Large intestine (tissue), 3 donors: ENCODE results near the gene OSGEPL1. TPM values are rescaled to one million over a fixed set of nuclear protein-coding genes. Genes with fewer than 3 reads are reported as not detected.

Experiments
- DNase-seq, 2 donors: peaks; one replicate each; pipeline versions ENCODE4 v3.0.0 to v3.0.0-alpha.2; 2013
- H3K27ac ChIP-seq: one replicate; pipeline ENCODE4 v1.5.1; 2013; ENCODE audit warnings: low read length
- H3K27me3 ChIP-seq: 2 replicates; pipeline ENCODE4 v1.6.1; 2013; ENCODE audit warnings: low read length; ENCODE audit not compliant: control insufficient read depth, insufficient read depth
- H3K36me3 ChIP-seq: 2 replicates; pipeline ENCODE4 v1.6.1; 2013; ENCODE audit warnings: low read length; ENCODE audit not compliant: control insufficient read depth, insufficient read depth
- H3K4me1 ChIP-seq: one replicate; pipeline ENCODE4 v1.6.1; 2013; ENCODE audit warnings: low read length; ENCODE audit not compliant: control insufficient read depth, insufficient read depth
- H3K4me3 ChIP-seq: one replicate; pipeline ENCODE4 v1.5.1; 2013; ENCODE audit warnings: low read length
- H3K9me3 ChIP-seq: one replicate; pipeline ENCODE4 v1.6.1; 2013; ENCODE audit warnings: mild to moderate bottlenecking, low read depth, low read length, moderate library complexity; ENCODE audit not compliant: control insufficient read depth
- WGBS: methylation state at CpG from one replicate; pipeline ENCODE4 v1.1.5; 2013; ENCODE audit warnings: low lambda C conversion rate; ENCODE audit not compliant: insufficient coverage; 5-methylcytosine and 5-hydroxymethylcytosine counted together
- polyA plus RNA-seq: library from polyadenylated mRNA; unstranded; fragments of 120-200 nt; gene quantifications from one replicate; pipeline ENCODE4 v1.2.1, GENCODE V29; 2013

OSGEPL1 gene
- polyA plus RNA-seq, 1 donor = 11.8 TPM

DNA sequence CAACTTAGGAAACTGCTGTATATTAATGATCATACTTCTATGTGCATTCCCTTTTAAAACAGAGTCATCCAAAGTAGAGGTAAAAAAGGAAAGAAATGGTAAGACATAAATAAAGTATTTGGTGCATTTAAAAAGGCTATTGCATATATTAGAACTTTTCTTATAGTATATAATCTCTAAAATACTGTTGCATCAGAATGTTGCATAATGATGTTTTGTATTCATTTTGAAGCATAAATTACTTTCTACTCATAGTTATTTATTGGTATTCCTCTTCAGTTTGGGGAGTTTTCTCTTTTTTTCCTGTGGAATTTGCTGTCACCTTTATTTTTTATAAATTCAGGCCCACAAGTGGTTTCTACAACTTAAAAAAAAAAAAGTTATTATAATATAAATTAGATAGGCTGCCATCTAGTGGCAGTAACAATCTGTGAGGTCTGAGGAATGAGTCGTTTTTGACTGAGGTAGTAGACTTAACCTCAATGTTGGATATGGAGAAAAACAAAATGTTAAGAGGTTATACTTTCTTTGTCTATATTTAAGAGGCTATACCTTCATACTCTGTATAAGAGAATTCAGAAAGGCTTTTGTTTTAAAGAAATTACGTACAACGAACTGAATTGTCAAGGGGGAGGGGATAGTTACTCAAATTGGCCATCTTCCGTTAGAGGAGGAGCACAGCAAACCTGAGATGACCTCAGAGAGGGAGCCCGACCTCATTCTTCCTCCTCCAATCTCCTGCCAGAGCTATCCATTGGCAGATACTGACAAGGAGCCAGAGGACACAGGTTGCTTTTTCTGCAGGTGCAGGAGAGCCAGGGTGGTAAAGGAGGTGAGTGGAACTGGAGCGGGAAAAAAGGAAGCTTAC, 64.3 kb downstream of the OSGEPL1 start:
- no CpG with 5 or more reads among the region's 6 CpGs for WGBS
- H3K9me3 ChIP-seq = no peaks in the 10 kb centered on the region

More for the DNA sequence above, 64.3 kb downstream of the OSGEPL1 start:
- Histone ChIP-seq H3K27me3 (no peaks in the 10 kb centered on the region), H3K4me3 (no peak overlapping the region), H3K27ac (no peak overlapping the region), H3K4me1 (no peaks in the 10 kb centered on the region), H3K36me3 (no peaks in the 10 kb centered on the region)
- peak in 1 of 2 donors; percentile 9 for DNase-seq

Other genes with a start within 250 kb of the OSGEPL1 start
- 304 TPM for gene SLC40A1, start 182.0 kb downstream of the OSGEPL1 start, polyA plus RNA-seq
- 35.9 TPM for gene ASNSD1, start 101.3 kb downstream of the OSGEPL1 start, polyA plus RNA-seq
- gene ANKAR, start 88.1 kb downstream of the OSGEPL1 start, polyA plus RNA-seq = 7.7 TPM
- 86.6 TPM for gene ORMDL1, start 21.5 kb upstream of the OSGEPL1 start, polyA plus RNA-seq
- 15.1 TPM for gene PMS1, start 21.7 kb upstream of the OSGEPL1 start, polyA plus RNA-seq